A673 (cell line): Measurements from ENCODE around the gene DAB1.

ENCODE experiments used
- EZH2 ChIP-seq: fragments of 200-600 bp; sonication (generic); IDR thresholded peaks from 2 replicates; pipeline ENCODE4 v1.6.1; 2017; ENCODE audit warnings: borderline replicate concordance, low read depth, mild to moderate bottlenecking, mixed read lengths, antibody characterized with exemption, low read length; ENCODE audit not compliant: poor library complexity, severe bottlenecking
- TF ChIP-seq, protein P1 (sequence below): fragments of 300-800, 200-600 bp; sonication (generic); conservative IDR thresholded peaks from 2 replicates; pipeline ENCODE4 v1.5.1; 2017; ENCODE audit warnings: low read depth, mild to moderate bottlenecking, antibody characterized with exemption, low read length, moderate library complexity, mixed read lengths

DNA sequence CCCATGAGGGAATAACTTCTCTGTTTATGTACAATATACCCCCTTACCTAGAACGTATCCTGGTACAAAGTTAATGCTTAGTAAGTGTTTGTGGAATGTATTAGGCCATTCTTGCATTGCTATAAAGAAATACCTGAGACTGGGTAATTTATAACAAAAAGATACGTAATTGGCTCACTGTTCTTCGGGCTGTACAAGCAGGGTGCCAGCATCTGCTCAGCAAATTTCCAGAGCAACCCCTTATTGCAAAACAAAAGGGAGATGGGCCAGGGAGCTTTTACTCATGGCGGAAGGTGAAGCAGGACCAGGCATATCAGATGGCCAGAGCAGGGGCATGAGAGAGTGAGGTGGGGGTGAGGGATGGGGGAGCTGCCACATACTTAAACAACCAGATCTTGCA is 334.6 kb downstream of the DAB1 start:
- TF ChIP-seq, protein P1, sequence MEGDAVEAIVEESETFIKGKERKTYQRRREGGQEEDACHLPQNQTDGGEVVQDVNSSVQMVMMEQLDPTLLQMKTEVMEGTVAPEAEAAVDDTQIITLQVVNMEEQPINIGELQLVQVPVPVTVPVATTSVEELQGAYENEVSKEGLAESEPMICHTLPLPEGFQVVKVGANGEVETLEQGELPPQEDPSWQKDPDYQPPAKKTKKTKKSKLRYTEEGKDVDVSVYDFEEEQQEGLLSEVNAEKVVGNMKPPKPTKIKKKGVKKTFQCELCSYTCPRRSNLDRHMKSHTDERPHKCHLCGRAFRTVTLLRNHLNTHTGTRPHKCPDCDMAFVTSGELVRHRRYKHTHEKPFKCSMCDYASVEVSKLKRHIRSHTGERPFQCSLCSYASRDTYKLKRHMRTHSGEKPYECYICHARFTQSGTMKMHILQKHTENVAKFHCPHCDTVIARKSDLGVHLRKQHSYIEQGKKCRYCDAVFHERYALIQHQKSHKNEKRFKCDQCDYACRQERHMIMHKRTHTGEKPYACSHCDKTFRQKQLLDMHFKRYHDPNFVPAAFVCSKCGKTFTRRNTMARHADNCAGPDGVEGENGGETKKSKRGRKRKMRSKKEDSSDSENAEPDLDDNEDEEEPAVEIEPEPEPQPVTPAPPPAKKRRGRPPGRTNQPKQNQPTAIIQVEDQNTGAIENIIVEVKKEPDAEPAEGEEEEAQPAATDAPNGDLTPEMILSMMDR, result no peak
- TF ChIP-seq EZH2, result no peak
